GM21737 (cell line): Measurements from ENCODE around the gene RSAD2.
"Not testable (repeated sequence)": the region's sequence is repeated elsewhere in the genome, so short reads cannot be mapped to it uniquely, and the experiment has no call there.

ENCODE experiments used
- ATAC-seq: cut with Tn5 transposase; IDR thresholded peaks from one replicate; pipeline ENCODE4 v1.9.1; 2021; ENCODE audit warnings: mild to moderate bottlenecking, moderate library complexity; ENCODE audit not compliant: unreplicated experiment

The RSAD2 gene

GRCh38 chr2:6896930-6897759 is 19.6 kb downstream of the RSAD2 start:
- ATAC-seq = no peak

DNA sequence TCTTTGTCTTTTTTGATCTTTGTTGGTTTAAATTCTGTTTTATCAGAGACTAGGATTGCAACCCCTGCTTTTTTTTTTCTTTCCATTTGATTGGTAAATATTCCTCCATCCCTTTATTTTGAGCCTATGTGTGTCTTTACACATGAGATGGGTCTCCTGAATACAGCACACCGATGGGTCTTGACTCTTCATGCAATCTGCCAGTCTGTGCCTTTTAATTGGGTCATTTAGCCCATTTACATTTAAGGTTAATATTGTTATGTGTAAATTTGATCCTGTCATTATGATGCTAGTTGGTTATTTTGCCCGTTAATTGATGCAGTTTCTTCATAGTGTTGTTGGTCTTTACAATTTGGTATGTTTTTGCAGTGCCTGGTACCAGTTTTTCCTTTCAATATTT is 25.0 kb downstream of the RSAD2 start:
- not testable (repeated sequence) for ATAC-seq

- ATAC-seq = no peak
Measured at GRCh38 chr2:6905668-6906067, 28.1 kb downstream of the RSAD2 start.

GRCh38 chr2:6906165-6906741 is 28.7 kb downstream of the RSAD2 start:
- no peak for ATAC-seq

DNA sequence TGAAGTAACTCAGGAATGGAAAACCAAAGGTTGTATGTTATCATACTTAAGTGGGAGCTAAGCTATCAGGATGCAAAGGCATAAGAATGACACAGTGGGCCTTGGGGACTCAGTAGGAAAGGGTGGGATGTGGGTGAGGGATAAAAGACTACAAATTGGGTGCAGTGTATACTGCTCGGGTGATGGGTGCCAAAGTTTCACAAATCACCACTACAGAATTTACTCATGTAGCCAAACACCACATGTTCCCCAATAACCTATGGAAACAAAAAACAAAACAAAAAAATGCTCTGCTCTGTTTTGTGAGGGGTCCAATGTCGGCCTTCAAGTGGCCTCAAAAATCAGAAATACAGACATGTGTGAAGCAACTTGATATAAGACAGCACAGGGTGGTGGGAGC is 30.7 kb downstream of the RSAD2 start:
- ATAC-seq = no peak

DNA sequence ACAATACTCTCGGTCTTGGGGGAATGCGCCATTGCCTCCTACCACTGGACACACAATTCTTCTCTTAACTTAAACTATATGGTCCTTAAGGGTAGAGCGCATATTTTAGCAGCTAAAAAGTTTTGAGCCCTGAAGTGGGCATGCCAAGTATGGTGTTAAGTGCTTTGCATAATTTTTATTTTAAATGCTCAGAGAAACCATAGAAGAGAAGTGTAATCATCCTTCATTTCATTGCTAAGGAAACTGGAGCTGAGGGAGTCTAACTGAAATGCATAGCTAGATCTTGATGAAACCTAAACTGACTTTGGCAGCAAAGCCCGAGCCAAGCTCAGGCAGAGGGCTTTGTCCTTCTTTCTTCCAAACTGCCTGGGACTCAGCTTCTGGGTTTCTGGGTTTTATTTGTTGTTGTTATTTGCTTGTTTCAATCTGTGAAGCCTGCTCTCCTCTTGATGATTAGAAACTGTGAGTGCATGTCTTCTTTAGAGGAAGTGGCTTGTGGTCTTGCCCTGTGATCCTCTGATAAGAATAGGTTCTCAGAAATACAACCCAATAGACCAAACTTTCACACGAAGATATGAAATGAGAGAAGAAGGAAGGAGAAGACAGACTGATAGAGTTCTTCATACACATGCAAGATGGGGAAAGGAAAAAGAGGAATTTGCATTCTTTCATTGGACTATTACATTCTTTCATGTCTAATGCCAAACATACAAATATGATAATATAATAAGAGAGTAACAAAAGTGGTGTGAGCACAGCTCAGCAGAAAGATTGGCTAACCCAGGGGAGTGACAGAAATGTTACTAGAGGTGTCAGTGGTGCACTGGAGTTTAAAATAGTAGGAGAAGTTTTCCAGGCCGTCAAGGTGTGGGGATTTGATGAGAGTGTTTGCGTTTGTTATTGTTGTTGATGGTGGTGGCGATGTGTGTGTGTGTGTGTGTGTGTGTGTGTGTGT is 32.1 kb downstream of the RSAD2 start:
- peak; percentile 97 for ATAC-seq

GRCh38 chr2:6911721-6912120 is 34.1 kb downstream of the RSAD2 start:
- ATAC-seq = no peak

GRCh38 chr2:6913415-6914157 is 36.0 kb downstream of the RSAD2 start:
- ATAC-seq = no peak

DNA sequence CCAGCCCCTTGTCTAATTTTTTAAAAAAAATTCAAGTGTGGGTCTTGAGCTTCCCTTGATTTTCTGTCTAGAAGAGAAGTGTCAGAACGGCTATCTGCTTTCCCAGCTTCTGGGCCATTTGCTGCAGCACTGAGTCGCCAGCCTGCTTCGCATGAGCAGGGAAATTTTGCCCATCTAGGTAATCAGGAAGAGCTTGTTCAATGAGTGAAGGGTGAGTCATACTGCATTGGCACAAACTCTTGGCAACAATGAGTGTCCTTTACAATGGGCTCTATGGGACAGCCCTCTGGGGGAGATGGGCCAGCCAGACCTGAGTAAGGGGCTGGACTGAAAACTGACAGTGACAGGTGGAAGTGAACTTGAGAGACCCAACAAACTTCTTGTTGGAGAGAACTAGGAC is 37.3 kb downstream of the RSAD2 start:
- ATAC-seq = no peak

DNA sequence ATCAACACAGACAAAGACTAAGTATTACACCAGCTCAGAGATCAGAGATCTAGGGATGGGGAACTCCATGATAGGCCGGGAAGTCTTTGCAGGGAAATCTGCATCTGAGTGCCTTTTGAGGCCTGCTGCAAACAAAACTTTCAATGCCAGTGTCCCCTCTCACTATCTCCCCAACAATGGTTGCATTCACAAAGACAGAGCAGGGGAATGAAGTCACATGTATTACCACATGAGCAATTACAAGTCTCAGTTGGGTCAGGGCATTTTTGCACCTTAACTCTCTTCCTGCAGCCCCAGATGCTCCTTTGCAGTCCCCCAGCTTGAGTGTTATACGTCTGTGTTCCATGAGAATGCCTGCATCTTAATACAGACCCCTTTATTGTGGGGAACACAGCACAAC is 37.8 kb downstream of the RSAD2 start:
- ATAC-seq = no peak

DNA sequence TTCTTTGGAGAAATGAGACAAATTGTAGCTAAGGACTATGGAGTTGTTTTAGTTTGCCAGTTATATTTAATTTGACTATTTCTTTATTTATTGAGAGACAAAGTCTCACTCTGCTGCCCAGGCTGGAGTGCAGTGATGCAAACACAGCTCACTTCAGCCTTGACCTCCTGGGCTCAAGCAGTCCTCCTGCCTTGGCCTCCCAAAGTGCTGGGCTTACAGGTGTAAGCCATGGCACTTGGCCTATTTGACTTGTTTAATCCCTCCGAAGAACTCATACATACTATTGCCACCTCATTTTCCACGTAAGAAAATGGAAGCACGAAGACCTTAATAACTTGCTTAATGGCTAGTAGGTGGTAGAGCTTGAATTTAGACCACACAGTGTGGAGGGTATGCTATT is 38.6 kb downstream of the RSAD2 start:
- ATAC-seq = no peak

- no peak for ATAC-seq
Measured at GRCh38 chr2:6916736-6917070, 39.1 kb downstream of the RSAD2 start.

DNA sequence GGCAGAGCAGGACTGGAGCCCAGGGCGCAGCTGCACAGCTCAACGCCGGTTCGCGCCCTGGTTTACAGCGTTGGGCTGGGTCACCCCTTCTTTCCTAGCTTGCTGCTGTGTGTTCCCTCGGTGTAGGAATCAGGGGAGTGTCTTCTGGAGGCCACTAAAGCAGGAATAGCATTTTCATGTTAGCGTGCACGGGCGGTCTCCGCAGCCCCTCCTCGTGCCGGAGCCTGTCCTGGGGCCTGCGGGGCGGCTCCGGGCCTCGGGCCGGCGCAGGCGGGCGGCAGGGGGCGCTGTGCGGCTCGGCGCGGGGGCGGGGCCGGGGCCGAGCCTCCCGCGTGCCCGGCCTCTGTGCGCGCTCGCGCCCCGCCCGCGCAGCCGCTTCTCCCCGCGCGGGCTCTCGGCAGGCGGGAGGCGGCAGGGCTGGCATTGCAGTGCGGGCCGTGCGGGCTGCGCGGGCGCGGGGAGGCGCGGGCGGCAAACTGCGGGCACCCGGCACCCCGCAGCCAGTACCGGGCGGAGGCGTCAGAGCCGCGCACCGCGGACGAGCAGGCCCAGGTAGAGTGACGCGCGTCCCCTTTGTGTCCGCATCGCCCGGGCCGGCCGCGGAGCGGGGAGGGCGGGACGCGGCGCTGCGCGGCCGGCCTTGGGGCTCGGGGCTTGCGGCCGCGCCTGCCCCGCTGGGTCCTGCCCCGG is 39.6 kb downstream of the RSAD2 start, which contains the start of gene RNF144A:
Gene RNF144A, plus strand, starts transcription at position 342 of the 690 bp plus-strand sequence. CDS start 79,515 bp downstream, outside the sequence.
- ATAC-seq = peak; percentile 81

GRCh38 chr2:6917761-6918421 is 40.3 kb downstream of the RSAD2 start:
- peak; percentile 10 for ATAC-seq

DNA sequence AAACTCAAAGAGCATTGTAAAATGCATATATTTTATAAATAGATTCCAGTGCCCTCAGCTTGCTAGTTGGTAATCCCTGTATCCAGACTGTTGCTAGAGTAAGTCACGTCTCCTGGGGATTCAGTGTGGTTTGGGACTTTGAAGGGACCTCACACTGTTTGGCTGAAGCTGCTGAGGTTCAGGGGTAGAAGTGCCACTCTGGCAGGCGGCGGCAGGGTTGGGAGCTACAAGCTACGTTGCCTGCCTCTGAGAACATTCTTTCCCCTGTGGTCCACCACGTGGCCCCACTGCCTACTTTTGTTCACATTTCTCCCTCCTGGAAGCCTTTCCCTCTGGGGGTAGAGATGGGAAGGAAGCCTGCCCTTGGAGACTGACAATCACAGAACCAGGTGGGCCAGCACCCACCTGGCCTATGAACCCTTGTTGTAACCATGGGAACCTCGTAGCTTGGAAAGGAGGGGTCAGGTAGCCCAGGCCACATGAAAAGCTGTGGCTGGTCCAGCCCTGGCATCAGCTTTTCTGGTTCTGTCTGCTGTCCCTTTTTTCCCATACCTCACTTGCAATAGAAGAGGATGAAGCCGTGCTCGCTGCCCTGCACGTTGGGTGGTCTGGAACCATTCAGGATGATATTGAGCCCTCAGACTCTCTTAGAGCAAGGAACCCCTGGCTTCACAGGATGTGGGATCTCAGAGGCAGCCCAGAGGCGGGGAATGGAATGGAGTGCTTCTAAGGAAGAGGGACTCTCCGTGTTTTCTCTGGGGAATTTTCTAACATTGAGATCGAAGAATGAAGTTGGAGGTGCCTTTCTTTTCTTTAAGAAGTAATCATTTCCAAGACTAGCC is 42.5 kb downstream of the RSAD2 start:
- no peak for ATAC-seq

GRCh38 chr2:6920743-6921064 is 43.1 kb downstream of the RSAD2 start:
- ATAC-seq = no peak

- ATAC-seq = no peak
Measured at GRCh38 chr2:6921321-6921922, 43.8 kb downstream of the RSAD2 start.

- no peak for ATAC-seq
Measured at GRCh38 chr2:6922201-6922656, 44.7 kb downstream of the RSAD2 start.
